GM12801 (cell line): Measurements from ENCODE around the gene MIEN1.

Source experiments
- TF ChIP-seq, protein P1 (sequence below): IDR thresholded peaks from one replicate; pipeline ENCODE4 v1.5.1; 2011; ENCODE audit warnings: control low read depth; ENCODE audit not compliant: insufficient read length; ENCODE audit errors: extremely low read depth

Gene MIEN1

DNA sequence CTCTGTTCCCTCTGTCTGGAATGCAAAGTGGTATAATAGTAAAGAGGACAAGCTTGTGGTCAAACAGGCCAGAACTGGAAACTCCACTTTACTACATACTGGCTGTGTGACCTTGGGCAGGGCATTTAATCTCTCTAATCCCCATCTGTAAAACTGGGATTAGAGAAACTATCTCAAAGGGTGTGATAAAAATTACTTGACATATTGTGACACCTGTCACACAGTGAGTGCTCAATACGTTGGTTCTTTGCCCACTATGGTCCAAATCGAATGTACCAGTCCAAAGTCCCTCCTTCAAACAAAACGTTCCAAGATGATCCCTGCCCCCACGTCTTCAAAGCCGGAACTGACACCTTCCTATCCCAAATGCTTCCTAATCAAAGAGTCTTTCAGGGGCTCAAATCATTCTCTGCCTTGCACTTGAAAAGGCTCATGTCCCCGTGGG lies 43.2 kb downstream of the MIEN1 start:
- TF ChIP-seq, protein P1, sequence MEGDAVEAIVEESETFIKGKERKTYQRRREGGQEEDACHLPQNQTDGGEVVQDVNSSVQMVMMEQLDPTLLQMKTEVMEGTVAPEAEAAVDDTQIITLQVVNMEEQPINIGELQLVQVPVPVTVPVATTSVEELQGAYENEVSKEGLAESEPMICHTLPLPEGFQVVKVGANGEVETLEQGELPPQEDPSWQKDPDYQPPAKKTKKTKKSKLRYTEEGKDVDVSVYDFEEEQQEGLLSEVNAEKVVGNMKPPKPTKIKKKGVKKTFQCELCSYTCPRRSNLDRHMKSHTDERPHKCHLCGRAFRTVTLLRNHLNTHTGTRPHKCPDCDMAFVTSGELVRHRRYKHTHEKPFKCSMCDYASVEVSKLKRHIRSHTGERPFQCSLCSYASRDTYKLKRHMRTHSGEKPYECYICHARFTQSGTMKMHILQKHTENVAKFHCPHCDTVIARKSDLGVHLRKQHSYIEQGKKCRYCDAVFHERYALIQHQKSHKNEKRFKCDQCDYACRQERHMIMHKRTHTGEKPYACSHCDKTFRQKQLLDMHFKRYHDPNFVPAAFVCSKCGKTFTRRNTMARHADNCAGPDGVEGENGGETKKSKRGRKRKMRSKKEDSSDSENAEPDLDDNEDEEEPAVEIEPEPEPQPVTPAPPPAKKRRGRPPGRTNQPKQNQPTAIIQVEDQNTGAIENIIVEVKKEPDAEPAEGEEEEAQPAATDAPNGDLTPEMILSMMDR = no peak

DNA sequence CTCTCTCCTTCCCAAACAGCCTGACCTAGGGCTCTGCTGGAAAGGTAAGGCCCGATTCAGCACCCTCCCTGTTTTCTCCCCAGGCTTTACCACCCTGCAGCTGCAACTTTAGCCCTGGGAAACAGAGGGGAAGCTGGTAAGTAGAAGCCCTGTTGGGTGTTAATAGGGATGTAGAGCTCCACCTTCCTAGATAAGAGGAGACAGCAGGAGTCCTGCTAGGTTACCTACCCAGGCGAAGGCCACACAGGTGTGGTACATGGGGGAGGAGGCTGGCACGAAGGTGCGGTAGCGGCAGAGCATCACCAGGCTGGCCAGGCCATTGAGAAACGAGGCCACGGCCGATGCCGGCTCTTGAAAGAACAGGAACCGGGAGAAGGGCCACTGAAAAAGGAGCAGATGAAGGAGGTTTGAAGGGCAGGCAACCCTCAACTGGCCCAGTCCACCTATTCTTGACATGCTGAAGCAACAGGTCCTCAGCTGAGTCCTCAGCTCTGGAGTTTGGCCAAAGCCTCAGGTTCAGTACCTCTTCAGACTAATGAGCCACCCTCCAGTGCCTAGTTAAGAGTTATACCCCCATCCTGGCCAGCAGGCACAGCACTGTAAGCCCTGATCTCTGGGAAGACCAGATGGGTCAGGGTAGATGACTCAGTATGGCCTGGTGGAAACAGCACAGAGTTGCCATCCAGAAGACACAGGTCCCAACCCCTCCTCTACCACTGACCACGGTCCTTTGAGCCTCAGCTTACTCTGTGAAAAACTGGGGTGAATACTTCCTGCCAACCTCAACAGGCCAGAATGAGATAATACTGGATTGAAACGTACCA lies 45.8 kb downstream of the MIEN1 start:
- TF ChIP-seq, protein P1 = no peak

DNA sequence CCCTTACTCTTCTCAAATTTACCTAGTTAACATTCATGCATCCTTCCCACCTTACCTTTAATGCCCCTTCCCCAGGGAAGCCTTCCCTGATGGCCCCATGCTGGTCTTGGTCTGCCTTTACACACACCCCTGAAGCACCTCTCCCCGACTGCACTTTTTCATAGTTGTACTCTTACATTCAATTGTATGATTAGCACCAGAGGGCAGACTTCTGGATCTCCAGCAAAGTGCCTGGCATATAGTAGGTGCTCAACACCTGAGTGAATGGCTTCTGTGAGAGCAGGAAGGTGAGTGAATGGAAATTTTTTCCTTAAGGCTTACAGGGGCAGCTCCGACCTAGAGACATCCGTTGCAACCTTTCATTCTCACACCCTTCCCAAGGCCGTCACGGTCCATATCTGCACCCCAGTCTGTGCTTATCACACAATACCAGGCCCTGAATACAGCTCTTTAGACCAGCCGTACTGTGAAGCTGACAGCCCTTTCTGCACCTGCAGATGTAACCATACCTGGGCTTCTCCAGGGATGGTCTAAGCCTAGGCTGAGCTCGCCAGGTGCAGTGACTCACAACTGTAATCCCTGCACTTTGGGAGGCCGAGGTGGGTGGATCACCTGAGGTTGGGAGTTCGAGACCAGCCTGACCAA lies 46.9 kb downstream of the MIEN1 start:
- TF ChIP-seq, protein P1 = no peak

DNA sequence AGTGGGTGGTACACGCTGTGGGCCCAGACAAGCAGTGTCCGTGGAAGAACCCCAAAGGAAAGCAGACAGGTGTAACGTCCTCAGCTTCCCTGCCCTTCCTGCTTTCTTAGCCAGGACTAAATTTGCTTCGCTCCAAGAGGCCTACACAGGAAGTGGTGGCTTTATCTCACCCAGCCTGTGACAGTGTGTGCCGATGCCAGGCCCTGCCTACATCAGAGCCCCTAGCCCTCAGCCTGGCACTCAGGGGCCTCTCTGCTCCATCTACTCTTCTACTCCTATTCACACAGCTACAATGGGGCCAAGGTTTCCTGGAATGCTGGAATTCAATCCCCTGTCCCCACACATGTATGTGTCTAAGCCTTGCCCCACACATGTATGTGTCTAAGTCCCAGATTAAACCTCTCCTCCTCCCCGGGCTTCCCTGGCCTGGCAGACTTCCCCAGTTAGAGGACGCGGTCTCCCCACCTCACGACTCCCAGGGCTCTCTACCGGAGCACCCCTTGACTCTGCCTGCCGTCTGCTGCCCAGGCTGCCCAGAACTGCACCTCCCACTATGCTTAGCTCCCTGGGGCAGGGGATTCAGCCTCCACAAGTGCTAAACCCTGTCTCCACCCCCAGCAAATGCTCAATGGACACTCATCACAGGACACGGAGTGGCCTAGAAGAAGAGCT lies 50.7 kb downstream of the MIEN1 start:
- TF ChIP-seq, protein P1 = no peak
